Measurements from ENCODE around the gene RIMBP3C.
"Not testable (repeated sequence)": the region's sequence is repeated elsewhere in the genome, so short reads cannot be mapped to it uniquely, and the experiment has no call there.

DNA sequence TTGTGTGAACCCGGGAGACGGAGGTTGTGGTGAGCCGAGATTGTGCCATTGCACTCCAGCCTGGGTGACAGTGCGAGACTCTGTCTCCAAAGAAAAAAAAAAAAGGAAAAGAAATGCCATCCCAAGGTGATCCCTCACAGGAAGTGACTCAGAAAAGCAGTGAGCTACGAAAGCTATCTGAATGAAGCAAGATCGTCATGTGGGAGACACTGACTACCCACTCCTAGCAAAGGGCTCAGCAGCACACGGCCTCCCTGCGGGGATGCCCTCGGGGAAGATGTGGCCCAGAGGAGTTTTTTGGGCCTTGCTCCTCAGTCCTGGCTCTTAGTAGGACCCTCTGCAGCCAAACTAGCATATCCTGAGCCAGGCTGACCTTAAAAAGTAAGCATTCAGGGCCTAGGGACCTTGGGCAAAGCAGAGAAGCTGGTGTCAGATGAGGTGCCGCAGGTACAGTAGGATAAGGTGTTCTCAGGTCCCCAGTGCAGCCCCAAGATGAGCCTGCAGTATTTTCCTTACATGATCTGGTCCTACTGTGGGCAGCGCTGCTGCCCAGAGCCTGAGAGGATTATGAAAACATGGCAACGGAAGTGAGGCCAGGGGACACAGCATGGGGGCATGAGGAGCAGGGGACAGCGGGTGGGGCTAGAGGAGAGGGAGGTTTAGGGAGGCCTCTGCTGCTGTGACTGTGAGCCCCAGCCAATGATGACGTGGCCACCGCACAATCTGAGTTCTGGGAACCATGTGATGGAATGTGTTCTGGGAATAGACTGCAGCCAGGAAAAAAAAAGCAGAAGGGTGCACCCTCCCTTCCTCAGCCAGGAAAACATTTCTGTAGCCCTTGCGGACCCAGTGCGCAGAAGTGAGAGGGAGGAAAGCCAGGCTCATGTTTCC, 6.6 kb downstream of the RIMBP3C start:
- not testable (repeated sequence) for TF ChIP-seq POLR2A, POLR2AphosphoS5 (IDR thresholded peaks at IDR 0.05; ENCODE audit: low read depth, low read length)
